ENCODE measurements around the gene ATP9B.
"Not testable (repeated sequence)": the region's sequence is repeated elsewhere in the genome, so short reads cannot be mapped to it uniquely, and the experiment has no call there.

ATP9B gene

DNA sequence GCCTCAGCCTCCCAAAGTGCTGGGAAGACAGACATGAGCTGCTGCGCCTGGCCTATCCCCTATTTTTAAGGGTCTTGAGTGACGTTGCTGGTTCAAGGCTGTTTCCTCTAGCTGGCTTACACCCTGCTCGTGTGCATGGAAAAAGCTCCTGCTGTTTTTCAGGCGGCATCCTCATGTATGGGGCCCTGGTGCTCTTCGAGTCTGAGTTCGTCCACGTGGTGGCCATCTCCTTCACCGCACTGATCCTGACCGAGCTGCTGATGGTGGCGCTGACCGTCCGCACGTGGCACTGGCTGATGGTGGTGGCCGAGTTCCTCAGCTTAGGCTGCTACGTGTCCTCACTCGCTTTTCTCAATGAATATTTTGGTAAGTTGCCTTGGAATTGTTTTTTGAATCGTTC lies 304.5 kb downstream of the ATP9B start:
- no peaks in the 10 kb centered on the region for H3K4me1 ChIP-seq (ENCODE audit: control insufficient read depth, insufficient read depth, low read length)
- H3K36me3 ChIP-seq (ENCODE audit: control insufficient read depth, insufficient read depth, low read length): no peaks in the 10 kb centered on the region
- no peaks in the 10 kb centered on the region for H3K9me3 ChIP-seq (ENCODE audit: control insufficient read depth, low read length)
- no peaks in the 10 kb centered on the region for H3K27me3 ChIP-seq (ENCODE audit: control insufficient read depth, insufficient read depth, low read length, poor library complexity, severe bottlenecking)
- WGBS, 2 experiments: 96% methylated on average over 17 of the region's 17 CpGs
- no peak overlapping the region for H3K27ac ChIP-seq (ENCODE audit: insufficient read depth, low read depth, low read length, poor library complexity, severe bottlenecking)
- no peak overlapping the region for H3K4me3 ChIP-seq (ENCODE audit: insufficient read depth, low read depth, low read length)

DNA sequence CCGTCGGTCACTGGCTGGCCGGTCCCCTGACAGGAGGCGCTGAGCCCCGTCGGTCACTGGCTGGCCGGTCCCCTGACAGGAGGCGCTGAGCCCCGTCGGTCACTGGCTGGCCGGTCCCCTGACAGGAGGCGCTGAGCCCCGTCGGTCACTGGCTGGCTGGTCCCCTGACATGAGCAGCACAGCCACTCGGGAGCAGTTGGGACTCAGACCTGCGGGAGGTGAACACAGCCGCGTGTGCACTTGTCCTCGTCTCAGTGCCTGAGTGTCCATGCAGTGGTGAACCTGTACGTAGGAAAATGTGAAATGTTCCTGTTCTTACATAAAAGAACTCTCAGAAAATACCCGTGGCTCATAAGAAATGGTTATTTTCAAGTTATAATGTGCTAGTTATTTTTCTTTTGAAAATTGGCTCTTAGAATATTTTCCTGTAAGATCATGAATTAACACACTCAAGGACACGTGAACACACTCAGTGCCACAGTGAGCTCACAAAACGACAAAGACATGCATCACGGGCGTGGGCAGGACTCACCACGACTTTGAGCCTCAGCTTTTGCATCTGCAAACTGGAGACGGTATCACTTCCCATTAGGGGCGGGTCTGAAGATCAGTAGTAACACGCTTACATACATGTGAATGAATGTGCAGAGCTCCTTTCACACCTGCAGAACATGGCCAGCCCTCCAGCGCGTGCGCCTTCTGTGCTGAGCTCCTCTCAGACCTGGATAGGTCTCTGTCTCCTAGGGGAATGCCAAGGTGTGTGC lies 305.4 kb downstream of the ATP9B start:
- no peaks in the 10 kb centered on the region for H3K27me3 ChIP-seq (ENCODE audit: control insufficient read depth, insufficient read depth, low read length, poor library complexity, severe bottlenecking)
- no peaks in the 10 kb centered on the region for H3K36me3 ChIP-seq (ENCODE audit: control insufficient read depth, insufficient read depth, low read length)
- WGBS, 2 experiments: 96% methylated on average over 25 of the region's 32 CpGs
- no peak overlapping the region for H3K27ac ChIP-seq (ENCODE audit: insufficient read depth, low read depth, low read length, poor library complexity, severe bottlenecking)
- H3K4me1 ChIP-seq (ENCODE audit: control insufficient read depth, insufficient read depth, low read length): no peaks in the 10 kb centered on the region
- H3K9me3 ChIP-seq (ENCODE audit: control insufficient read depth, low read length): no peaks in the 10 kb centered on the region
- H3K4me3 ChIP-seq (ENCODE audit: insufficient read depth, low read depth, low read length): no peak overlapping the region

DNA sequence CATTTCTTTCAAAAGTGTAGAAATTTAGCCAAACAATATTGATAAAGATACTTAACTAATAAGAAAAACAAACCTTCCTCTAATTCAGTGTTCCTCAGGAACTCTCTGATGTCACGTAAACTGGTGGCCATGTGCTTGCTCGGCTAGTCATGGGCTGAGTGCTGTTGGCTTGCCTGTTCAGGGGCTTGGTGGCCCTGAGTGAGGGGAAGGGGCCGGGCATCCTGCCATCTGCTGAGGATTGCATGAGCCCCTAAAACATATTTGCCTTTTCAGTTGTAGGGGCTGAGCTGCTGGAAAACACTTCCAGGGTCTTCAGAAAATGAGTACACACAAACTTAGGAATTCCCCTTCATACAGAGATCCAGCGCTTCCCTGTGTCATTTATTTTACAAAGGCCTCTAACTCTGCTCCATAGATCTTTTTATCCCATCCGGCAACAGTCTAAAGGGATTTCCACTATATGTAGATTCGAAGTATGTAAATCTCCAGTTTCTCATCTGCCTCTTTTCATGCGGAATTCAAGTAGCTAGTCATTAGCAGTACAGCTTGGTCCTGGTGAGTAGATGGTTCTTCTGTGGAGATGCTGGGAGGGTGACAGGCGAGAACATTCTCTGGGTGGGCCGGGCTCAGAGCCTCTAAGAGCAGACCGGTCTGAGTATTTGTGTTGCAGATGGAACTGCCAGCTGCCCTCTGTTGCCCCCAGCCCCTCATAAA lies 306.4 kb downstream of the ATP9B start:
- no peaks in the 10 kb centered on the region for H3K4me1 ChIP-seq (ENCODE audit: control insufficient read depth, insufficient read depth, low read length)
- H3K36me3 ChIP-seq (ENCODE audit: control insufficient read depth, insufficient read depth, low read length): no peaks in the 10 kb centered on the region

DNA sequence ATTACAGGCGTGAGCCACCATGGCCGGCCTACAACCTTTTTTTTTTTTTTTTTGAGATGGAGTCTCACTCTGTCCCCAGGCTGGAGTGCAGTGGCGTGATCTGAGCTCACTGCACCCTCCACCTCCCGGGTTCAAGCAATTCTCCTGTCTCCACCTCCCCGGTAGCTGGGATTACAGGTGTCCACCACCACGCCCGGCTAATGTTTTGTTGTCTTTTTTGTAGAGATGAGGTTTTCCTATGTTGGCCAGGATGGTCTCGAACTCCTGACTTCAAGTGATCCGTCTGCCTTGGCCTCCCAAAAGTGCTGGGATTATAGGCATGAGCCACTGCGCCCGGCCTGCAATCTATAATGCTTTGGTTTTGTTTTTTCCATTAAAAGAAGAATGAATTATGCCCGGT lies 307.5 kb downstream of the ATP9B start:
- H3K4me3 ChIP-seq (ENCODE audit: insufficient read depth, low read depth, low read length); H3K27me3 ChIP-seq (ENCODE audit: control insufficient read depth, insufficient read depth, low read length, poor library complexity, severe bottlenecking); H3K9me3 ChIP-seq (ENCODE audit: control insufficient read depth, low read length); H3K27ac ChIP-seq (ENCODE audit: insufficient read depth, low read depth, low read length, poor library complexity, severe bottlenecking); H3K4me1 ChIP-seq (ENCODE audit: control insufficient read depth, insufficient read depth, low read length); H3K36me3 ChIP-seq (ENCODE audit: control insufficient read depth, insufficient read depth, low read length): not testable (repeated sequence)
- 93 to 96% methylated on average over 12 of the region's 12 CpGs for WGBS, 2 experiments

More for the DNA sequence above, 306.4 kb downstream of the ATP9B start:
- WGBS, 2 experiments: 89 to 91% methylated on average over 10 of the region's 10 CpGs
- Histone ChIP-seq H3K27ac (ENCODE audit: insufficient read depth, low read depth, low read length, poor library complexity, severe bottlenecking) (no peak overlapping the region), H3K4me3 (ENCODE audit: insufficient read depth, low read depth, low read length) (no peak overlapping the region), H3K9me3 (ENCODE audit: control insufficient read depth, low read length) (no peaks in the 10 kb centered on the region), H3K27me3 (ENCODE audit: control insufficient read depth, insufficient read depth, low read length, poor library complexity, severe bottlenecking) (no peaks in the 10 kb centered on the region)

DNA sequence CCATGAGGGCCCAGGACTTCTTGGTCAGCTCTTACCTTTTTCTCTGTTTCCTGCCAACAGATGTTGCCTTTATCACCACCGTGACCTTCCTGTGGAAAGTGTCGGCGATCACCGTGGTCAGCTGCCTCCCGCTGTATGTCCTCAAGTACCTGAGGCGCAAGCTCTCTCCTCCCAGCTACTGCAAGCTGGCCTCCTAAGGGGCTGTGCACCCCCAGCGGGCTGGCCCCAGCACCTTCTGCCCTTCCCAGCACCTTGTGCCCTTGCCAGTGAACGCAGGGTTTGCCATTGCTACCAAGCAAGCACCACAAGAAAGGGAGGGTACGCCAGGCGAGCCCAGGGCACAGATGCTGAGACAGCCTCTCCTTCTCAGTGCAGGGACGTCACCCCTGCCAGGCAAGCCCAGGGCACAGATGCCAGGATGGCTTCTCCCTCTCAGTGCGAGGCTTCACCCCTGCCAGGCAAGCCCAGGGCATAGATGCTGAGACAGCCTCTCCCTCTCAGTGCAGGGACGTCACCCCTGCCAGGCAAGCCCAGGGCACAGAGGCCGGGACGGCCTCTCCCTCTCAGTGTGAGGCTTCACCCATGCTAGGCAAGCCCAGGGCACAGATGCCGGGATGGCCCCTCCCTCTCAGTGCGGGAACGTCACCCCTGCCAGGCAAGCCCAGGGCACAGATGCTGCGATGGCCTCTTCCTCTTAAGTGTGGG lies 308.1 kb downstream of the ATP9B start:
- H3K9me3 ChIP-seq (ENCODE audit: control insufficient read depth, low read length): no peaks in the 10 kb centered on the region
- H3K36me3 ChIP-seq (ENCODE audit: control insufficient read depth, insufficient read depth, low read length): no peaks in the 10 kb centered on the region
- WGBS, 2 experiments: 94 to 95% methylated on average over 19 of the region's 19 CpGs
- no peak overlapping the region for H3K27ac ChIP-seq (ENCODE audit: insufficient read depth, low read depth, low read length, poor library complexity, severe bottlenecking)
- H3K4me3 ChIP-seq (ENCODE audit: insufficient read depth, low read depth, low read length): no peak overlapping the region
- no peaks in the 10 kb centered on the region for H3K4me1 ChIP-seq (ENCODE audit: control insufficient read depth, insufficient read depth, low read length)
- H3K27me3 ChIP-seq (ENCODE audit: control insufficient read depth, insufficient read depth, low read length, poor library complexity, severe bottlenecking): no peaks in the 10 kb centered on the region

DNA sequence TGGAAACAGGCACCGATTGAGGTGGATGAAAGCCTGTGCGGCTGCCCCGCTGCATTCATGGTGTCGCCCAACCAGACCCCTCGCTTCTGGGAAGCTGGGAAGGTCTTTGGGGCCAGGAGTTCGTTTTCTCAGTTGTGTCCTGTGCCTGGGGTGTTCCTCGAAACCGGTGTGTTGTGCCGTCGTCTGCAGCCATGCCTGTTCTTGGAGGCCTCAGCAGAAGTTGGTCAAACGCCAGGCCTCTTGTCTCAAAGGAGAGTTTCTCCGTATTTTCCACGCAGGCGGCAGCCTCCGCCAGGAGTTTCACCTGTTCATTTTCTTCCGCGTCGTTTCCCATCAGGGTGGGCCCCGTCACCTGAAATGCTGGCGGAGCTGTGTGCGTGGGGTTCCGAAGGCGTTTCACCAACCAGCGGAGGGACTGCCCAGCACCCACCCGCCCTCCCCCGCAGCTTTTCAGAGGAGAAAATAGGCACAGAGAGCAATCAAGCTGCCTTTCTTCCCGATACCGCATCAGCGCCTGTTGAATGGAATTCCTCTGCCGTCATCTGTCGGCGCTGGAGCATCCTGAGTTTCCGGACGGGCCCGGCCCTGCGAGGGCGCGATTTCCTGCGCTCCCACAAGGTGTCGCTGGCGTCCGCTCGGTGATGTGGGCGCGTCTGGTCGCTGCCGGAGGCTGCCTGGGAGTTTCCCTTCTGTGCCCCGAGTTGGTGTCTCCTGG lies 309.5 kb downstream of the ATP9B start:
- no peak overlapping the region for H3K27ac ChIP-seq (ENCODE audit: insufficient read depth, low read depth, low read length, poor library complexity, severe bottlenecking)
- no peak overlapping the region for H3K4me3 ChIP-seq (ENCODE audit: insufficient read depth, low read depth, low read length)
- H3K36me3 ChIP-seq (ENCODE audit: control insufficient read depth, insufficient read depth, low read length): no peaks in the 10 kb centered on the region
- 43% methylated on average over 48 of the region's 48 CpGs for WGBS, 2 experiments
- H3K27me3 ChIP-seq (ENCODE audit: control insufficient read depth, insufficient read depth, low read length, poor library complexity, severe bottlenecking): no peaks in the 10 kb centered on the region
- no peaks in the 10 kb centered on the region for H3K4me1 ChIP-seq (ENCODE audit: control insufficient read depth, insufficient read depth, low read length)
- no peaks in the 10 kb centered on the region for H3K9me3 ChIP-seq (ENCODE audit: control insufficient read depth, low read length)

DNA sequence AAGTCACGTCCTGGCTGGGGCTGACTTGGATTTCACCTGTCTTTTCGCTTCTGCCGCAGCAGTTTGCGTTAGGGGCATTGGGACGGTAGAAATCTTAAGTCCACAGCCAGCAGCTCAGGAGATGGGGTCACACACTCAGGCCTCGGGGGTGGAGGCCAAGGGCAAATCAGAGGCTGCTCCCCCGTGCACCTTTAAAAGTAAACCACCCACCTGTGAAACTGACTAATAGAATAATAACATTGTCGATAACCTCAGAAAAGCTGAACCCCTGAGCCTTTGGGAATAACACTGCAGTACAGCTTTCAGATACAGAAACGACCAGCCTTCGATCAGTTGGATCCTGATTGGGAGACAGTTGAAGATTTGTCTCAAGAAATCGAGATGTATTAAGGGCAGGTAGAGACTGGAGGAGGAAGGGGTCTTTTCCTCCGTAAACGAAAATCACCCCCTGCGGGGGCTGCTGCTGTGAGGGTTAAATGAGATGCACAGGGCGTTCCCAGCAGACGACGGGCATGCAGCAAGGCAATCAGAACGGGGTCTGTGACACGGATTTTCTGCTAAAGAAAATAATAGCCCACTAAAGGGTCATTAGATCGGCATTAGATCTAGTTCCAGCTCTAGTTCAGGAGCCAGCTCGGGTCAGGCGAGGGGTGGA lies 310.2 kb downstream of the ATP9B start:
- no peak overlapping the region for H3K27ac ChIP-seq (ENCODE audit: insufficient read depth, low read depth, low read length, poor library complexity, severe bottlenecking)
- H3K27me3 ChIP-seq (ENCODE audit: control insufficient read depth, insufficient read depth, low read length, poor library complexity, severe bottlenecking): no peaks in the 10 kb centered on the region
- H3K36me3 ChIP-seq (ENCODE audit: control insufficient read depth, insufficient read depth, low read length): no peaks in the 10 kb centered on the region
- H3K9me3 ChIP-seq (ENCODE audit: control insufficient read depth, low read length): no peaks in the 10 kb centered on the region
- H3K4me1 ChIP-seq (ENCODE audit: control insufficient read depth, insufficient read depth, low read length): no peaks in the 10 kb centered on the region
- no peak overlapping the region for H3K4me3 ChIP-seq (ENCODE audit: insufficient read depth, low read depth, low read length)
- WGBS, 2 experiments: 70 to 71% methylated on average over 22 of the region's 22 CpGs

DNA sequence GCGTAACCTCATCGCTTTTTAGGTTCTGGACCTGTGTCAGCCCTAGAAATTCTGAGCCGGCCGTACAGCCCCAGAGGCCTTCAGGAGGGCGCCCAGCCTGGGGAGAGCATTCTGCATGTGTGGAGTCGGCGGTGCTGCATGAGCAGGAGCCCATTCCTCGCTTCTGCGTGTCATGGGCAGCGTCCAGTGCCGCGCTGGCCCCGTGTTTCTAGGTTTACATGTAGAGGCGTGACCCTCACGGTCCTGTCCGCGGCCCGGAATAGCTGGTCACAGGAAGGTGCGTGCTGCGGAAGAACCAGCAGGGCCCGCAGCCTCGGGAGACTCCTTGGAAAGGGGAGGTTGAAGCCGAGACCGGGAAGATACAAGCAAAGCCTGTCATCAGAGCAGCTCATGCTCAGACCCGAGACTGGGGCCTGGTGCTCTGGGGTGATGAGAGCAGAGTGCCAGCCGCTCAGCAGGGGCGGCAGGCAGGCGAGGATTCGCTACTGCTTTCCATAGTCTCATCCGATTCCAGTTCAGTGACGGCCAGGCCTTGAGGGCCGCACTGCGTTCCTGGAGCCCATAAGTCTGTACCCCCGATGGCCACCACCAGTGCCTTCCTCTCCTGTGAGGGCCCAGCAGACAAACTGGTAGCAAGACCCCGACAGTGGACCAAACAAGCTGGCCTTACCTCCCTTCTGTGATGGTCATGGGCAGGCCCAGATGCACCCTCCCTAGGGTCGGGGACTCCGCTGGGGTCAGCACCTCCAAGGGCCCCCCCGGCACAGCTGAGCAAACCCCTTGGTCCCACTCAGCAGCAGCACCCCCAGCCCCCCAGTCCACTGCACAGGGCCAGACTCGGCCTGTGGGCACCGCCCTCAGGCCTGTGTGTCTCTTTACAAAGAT lies 311.0 kb downstream of the ATP9B start:
- no peaks in the 10 kb centered on the region for H3K4me1 ChIP-seq (ENCODE audit: control insufficient read depth, insufficient read depth, low read length)
- no peak overlapping the region for H3K4me3 ChIP-seq (ENCODE audit: insufficient read depth, low read depth, low read length)
- WGBS, 2 experiments: 93% methylated on average over 40 of the region's 40 CpGs
- no peak overlapping the region for H3K27ac ChIP-seq (ENCODE audit: insufficient read depth, low read depth, low read length, poor library complexity, severe bottlenecking)
- no peaks in the 10 kb centered on the region for H3K27me3 ChIP-seq (ENCODE audit: control insufficient read depth, insufficient read depth, low read length, poor library complexity, severe bottlenecking)
- no peaks in the 10 kb centered on the region for H3K36me3 ChIP-seq (ENCODE audit: control insufficient read depth, insufficient read depth, low read length)
- no peaks in the 10 kb centered on the region for H3K9me3 ChIP-seq (ENCODE audit: control insufficient read depth, low read length)

Measured in ectodermal cell (in vitro differentiated cells).